HFFc6 (cell line): ENCODE results near the gene SH3GL2. TPM values are rescaled to one million over a fixed set of nuclear protein-coding genes. Genes with fewer than 3 reads are reported as not detected.

ENCODE experiments used
- DNase-seq: peaks from one replicate; pipeline ENCODE4 v3.0.0-alpha.2; 2018
- H3K27ac Mint-ChIP-seq: 2 replicates; pipeline ENCODE4 v1.8.0; 2020; ENCODE audit warnings: mild to moderate bottlenecking, mixed read lengths
- H3K27me3 Mint-ChIP-seq: 2 replicates; pipeline ENCODE4 v1.8.0; 2021; ENCODE audit warnings: mild to moderate bottlenecking, moderate library complexity, mixed read lengths; ENCODE audit not compliant: insufficient read depth
- H3K36me3 Mint-ChIP-seq: 2 replicates; pipeline ENCODE4 v1.8.0; 2021; ENCODE audit warnings: low read depth, mixed read lengths
- H3K4me1 Mint-ChIP-seq: 2 replicates; pipeline ENCODE4 v1.8.0; 2020; ENCODE audit warnings: low read depth, mixed read lengths
- H3K4me3 Mint-ChIP-seq: 2 replicates; pipeline ENCODE4 v1.8.0; 2020; ENCODE audit warnings: mild to moderate bottlenecking, moderate library complexity, mixed read lengths
- H3K9me3 Mint-ChIP-seq: 2 replicates; pipeline ENCODE4 v1.8.0; 2020; ENCODE audit warnings: mild to moderate bottlenecking, mixed read lengths
- total RNA-seq, 6 experiments: library from RNA; stranded (reverse); fragmentation: NEBNext Ultra II Directional; extraction: Animal tissue kit (Norgen Biotek cat#: 25700); gene quantifications; 2 replicates in 1 of 6; 3 replicates in 5 of 6; pipeline ENCODE4 v1.2.3, GENCODE V29; 2021
- TF ChIP-seq, protein P1 (sequence below): fragments of 200-600 bp; sonication (generic); IDR thresholded peaks from 2 replicates; pipeline ENCODE4 v1.5.0; 2021; ENCODE audit warnings: antibody characterized with exemption, mild to moderate bottlenecking

The SH3GL2 gene
- total RNA-seq, 6 experiments from 2014 or later: not detected

DNA sequence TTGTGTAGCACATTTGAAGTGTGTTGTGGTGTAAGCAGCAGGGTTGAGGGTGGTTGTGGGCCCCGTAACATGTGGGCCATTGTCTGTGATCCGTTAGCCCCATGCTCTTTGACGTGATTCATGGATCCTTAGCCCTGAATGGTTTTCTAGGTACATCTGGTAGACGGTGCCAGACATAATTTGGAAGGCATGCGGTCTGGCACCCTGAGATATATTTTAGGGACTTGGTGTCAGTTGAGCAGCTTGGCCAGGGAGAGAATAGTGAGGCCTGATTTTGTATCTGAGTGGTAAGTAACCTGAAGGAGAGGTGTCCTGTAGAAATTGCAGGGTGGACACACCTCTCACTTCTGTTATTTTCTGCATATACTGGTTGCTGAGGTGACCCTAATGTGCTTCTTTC, 10.9 kb downstream of the SH3GL2 start:
- peaks cover 7% of the 10 kb centered on the region for H3K27me3 Mint-ChIP-seq
- H3K4me3 Mint-ChIP-seq: no peak overlapping the region
- H3K4me1 Mint-ChIP-seq: no peaks in the 10 kb centered on the region
- TF ChIP-seq, protein P1, sequence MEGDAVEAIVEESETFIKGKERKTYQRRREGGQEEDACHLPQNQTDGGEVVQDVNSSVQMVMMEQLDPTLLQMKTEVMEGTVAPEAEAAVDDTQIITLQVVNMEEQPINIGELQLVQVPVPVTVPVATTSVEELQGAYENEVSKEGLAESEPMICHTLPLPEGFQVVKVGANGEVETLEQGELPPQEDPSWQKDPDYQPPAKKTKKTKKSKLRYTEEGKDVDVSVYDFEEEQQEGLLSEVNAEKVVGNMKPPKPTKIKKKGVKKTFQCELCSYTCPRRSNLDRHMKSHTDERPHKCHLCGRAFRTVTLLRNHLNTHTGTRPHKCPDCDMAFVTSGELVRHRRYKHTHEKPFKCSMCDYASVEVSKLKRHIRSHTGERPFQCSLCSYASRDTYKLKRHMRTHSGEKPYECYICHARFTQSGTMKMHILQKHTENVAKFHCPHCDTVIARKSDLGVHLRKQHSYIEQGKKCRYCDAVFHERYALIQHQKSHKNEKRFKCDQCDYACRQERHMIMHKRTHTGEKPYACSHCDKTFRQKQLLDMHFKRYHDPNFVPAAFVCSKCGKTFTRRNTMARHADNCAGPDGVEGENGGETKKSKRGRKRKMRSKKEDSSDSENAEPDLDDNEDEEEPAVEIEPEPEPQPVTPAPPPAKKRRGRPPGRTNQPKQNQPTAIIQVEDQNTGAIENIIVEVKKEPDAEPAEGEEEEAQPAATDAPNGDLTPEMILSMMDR: no peak
- DNase-seq: no peak
- H3K27ac Mint-ChIP-seq: no peak overlapping the region
- H3K36me3 Mint-ChIP-seq: no peaks in the 10 kb centered on the region
- H3K9me3 Mint-ChIP-seq: no peaks in the 10 kb centered on the region

DNA sequence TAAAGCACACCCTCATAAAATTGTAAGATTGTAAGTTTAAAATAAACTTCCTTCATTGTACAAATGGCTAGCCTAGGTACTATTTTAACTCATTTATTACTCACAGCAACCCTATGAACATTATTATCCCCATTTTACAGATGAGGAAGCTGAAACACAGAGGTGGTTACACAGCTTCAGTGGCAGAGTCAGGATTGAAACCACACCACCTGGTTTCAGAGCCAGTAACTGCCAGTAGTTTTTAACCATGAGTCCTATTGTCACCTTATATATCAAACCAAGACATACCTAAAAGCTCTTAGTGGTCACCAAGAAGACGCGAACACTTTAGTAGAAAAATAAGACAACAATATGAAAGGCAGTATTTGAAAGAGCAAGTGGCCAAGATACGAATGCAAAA, 16.1 kb downstream of the SH3GL2 start:
- DNase-seq: no peak
- H3K4me3 Mint-ChIP-seq: no peak overlapping the region
- H3K9me3 Mint-ChIP-seq: no peaks in the 10 kb centered on the region
- no peak overlapping the region for H3K27ac Mint-ChIP-seq
- peaks cover 7% of the 10 kb centered on the region; the same call in 1 of the 2 replicates for H3K27me3 Mint-ChIP-seq
- TF ChIP-seq, protein P1: no peak
- H3K4me1 Mint-ChIP-seq: no peaks in the 10 kb centered on the region
- H3K36me3 Mint-ChIP-seq: no peaks in the 10 kb centered on the region

DNA sequence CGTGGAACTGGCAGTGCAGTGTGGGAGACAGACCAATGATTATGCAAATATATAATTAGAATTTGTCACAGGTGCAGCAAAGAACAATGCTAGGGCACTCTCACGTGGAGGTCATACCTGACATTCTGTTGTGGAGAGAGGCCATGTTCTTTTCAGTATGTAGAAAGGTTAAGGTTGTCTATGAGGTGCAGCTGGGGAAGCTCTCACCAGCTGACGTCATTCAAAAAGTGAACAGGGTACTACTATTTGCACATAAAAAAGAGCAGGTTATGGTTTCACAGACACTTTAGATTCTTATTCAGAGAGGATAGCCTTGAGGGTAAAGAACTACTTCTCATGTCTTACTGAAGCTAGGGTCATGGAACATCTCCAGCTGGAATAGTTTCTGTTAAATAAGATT, 19.1 kb downstream of the SH3GL2 start:
- H3K36me3 Mint-ChIP-seq: no peaks in the 10 kb centered on the region
- no peaks in the 10 kb centered on the region for H3K9me3 Mint-ChIP-seq
- H3K27me3 Mint-ChIP-seq: peaks cover 7% of the 10 kb centered on the region; the same call in 1 of the 2 replicates
- TF ChIP-seq, protein P1: no peak
- no peak overlapping the region for H3K4me3 Mint-ChIP-seq
- H3K27ac Mint-ChIP-seq: no peak overlapping the region
- peaks cover 16% of the 10 kb centered on the region for H3K4me1 Mint-ChIP-seq
- DNase-seq: no peak

DNA sequence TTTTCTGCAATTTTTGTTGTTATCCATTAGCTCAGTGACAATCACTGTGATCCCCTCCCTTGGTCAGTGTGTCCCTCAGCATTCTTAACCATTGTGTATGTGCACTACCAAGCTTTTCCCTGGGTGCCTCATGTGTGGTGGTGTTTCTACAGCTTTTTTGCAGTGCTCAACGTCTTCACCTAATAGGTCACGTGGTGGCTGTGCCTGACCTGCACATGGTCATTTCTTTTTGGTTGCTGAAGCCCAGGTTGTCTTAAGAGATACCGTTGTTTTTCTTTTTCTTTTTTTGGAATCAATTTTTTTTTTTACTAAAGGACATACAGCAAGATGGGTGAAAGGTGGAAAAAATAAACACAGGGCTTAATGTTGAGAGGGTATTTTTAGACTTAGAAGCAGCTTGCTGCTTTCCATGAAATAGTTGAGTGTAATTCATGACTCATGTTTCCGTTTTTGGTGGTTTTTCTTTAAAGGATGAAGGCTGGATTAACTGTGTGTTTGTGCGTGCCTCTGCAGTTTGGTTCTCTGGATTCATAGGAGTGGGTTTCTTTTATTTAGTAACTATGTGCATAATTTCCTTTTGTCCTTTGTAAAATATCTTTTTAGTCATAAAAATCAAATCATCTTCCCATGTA, 22.2 kb downstream of the SH3GL2 start:
- no peaks in the 10 kb centered on the region for H3K36me3 Mint-ChIP-seq
- H3K4me1 Mint-ChIP-seq: peaks cover 16% of the 10 kb centered on the region
- H3K27ac Mint-ChIP-seq: no peak overlapping the region

DNA sequence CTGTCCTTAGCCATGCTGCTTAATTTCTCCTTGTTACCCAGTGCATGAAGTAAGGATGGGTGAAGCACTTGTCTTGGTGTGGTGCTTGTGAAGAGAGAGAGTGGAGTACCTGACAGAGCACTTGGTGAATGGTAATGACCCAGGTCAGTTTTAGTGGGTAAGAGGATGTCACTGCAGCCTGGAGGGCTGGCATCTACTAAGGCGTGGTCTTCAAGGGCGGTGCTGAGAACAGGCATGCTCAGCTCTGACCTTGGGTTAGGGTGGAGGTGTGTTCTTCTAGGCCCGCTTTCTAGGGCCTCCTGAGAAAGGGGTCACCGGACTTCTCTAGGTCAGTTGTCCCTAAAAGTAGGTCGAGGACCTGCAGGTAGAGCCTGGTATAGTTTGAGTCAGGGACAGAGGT, 25.7 kb downstream of the SH3GL2 start:
- DNase-seq: no peak
- Mint-ChIP-seq H3K4me3 (no peak overlapping the region), H3K9me3 (no peaks in the 10 kb centered on the region), H3K27ac (no peak overlapping the region), H3K27me3 (peaks cover 9% of the 10 kb centered on the region), H3K4me1 (peaks cover 16% of the 10 kb centered on the region), H3K36me3 (no peaks in the 10 kb centered on the region)
- TF ChIP-seq, protein P1: no peak

More for the DNA sequence above, 22.2 kb downstream of the SH3GL2 start:
- peak; percentile 32 for DNase-seq
- Mint-ChIP-seq H3K4me3 (peak overlapping the region; percentile 14; the same call in 1 of the 2 replicates), H3K9me3 (no peaks in the 10 kb centered on the region), H3K27me3 (peaks cover 7% of the 10 kb centered on the region)
- TF ChIP-seq, protein P1: no peak
